H1 (cell line): ENCODE data around the gene AKAP12. TPM values are rescaled to one million over a fixed set of nuclear protein-coding genes. Genes with fewer than 3 reads are reported as not detected.

Experiments used
- CTCF ChIA-PET: fragments of 300-600 bp; sonication (Branson Sonifier 250); formaldehyde crosslinking; loops from one replicate; lab custom pipeline; 2021; ENCODE audit not compliant: partially characterized antibody; lab: Charles Lee
- POLR2A ChIA-PET: fragments of 300-600 bp; sonication (Branson Sonifier 250); formaldehyde crosslinking; loops from one replicate; lab custom pipeline; 2021; ENCODE audit warnings: inconsistent platforms; ENCODE audit not compliant: partially characterized antibody; lab: Charles Lee
- DNase-seq, 2 experiments: peaks; one replicate each; pipeline versions ENCODE4 v3.0.0 to v3.0.0-alpha.2; 2010 to 2022; ENCODE audit warnings: low spot score in 2 of 2, low read depth in 1 of 2, mixed read lengths in 1 of 2
- FAIRE-seq: peaks from 2 replicates; lab custom pipeline; 2011; peaks lifted over from hg19 to GRCh38; lab: Jason Lieb, UNC
- H2AFZ ChIP-seq: 2 replicates; pipeline ENCODE4 v1.8.1; 2012; ENCODE audit warnings: low read length, inconsistent platforms
- H2AK5ac ChIP-seq: 2 replicates; pipeline ENCODE4 v1.6.1; 2013; ENCODE audit warnings: low read depth, low read length
- H2BK120ac ChIP-seq: replicated peaks from 2 replicates; pipeline ENCODE3; 2013; ENCODE audit warnings: low read depth, low read length, inconsistent platforms
- H2BK12ac ChIP-seq: 2 replicates; pipeline ENCODE4 v1.6.1; 2013; ENCODE audit warnings: low read depth, low read length
- H2BK15ac ChIP-seq: 2 replicates; pipeline ENCODE4 v1.6.1; 2013; ENCODE audit warnings: low read length
- H2BK20ac ChIP-seq: 2 replicates; pipeline ENCODE4 v1.6.1; 2013; ENCODE audit warnings: low read length
- H2BK5ac ChIP-seq: 2 replicates; pipeline ENCODE4 v1.6.1; 2013; ENCODE audit warnings: low read depth, low read length
- H3K14ac ChIP-seq: 2 replicates; pipeline ENCODE4 v1.6.1; 2013; ENCODE audit warnings: inconsistent platforms; ENCODE audit not compliant: insufficient read length
- H3K18ac ChIP-seq: 2 replicates; pipeline ENCODE4 v1.6.1; 2013; ENCODE audit warnings: low read length; ENCODE audit errors: extremely low read depth
- H3K23ac ChIP-seq: 2 replicates; pipeline ENCODE4 v1.6.1; 2013; ENCODE audit warnings: inconsistent platforms; ENCODE audit not compliant: insufficient read length
- H3K23me2 ChIP-seq: 2 replicates; pipeline ENCODE4 v1.6.1; 2013; ENCODE audit warnings: low read depth, low read length
- H3K27ac ChIP-seq: 2 replicates; pipeline ENCODE4 v1.6.1; 2011; ENCODE audit warnings: low read depth, low read length, inconsistent platforms
- H3K27me3 ChIP-seq, 4 experiments: replicated peaks in 1 of 4; 1 replicate in 1 of 4; 2 replicates in 3 of 4; pipeline versions ENCODE4 v1.6.1 to v1.8.1; 2011 to 2013; ENCODE audit warnings: low read length in 3 of 4, mild to moderate bottlenecking in 3 of 4, inconsistent platforms in 2 of 4, mixed read lengths in 2 of 4, moderate library complexity in 1 of 4; ENCODE audit not compliant: control insufficient read depth in 3 of 4, insufficient read depth in 3 of 4; ENCODE audit errors: extremely low read depth in 1 of 4
- H3K36me3 ChIP-seq, 4 experiments: 2 replicates each; pipeline versions ENCODE4 v1.6.1 to v1.8.1; 2011 to 2013; ENCODE audit warnings: mild to moderate bottlenecking in 4 of 4, low read length in 3 of 4, moderate library complexity in 2 of 4, control low read depth in 1 of 4, inconsistent platforms in 1 of 4; ENCODE audit not compliant: insufficient read depth in 4 of 4, control insufficient read depth in 2 of 4
- H3K4ac ChIP-seq: replicated peaks from 2 replicates; pipeline ENCODE3; 2013; ENCODE audit warnings: low read length, low read depth, mixed read lengths, inconsistent platforms; ENCODE audit not compliant: insufficient read length
- H3K4me1 ChIP-seq, 4 experiments: replicated peaks in 1 of 4; 1 replicate in 1 of 4; 2 replicates in 3 of 4; pipeline versions ENCODE4 v1.6.1 to v1.8.1; 2011 to 2013; ENCODE audit warnings: low read length in 3 of 4, inconsistent platforms in 2 of 4, mixed read lengths in 1 of 4; ENCODE audit not compliant: insufficient read depth in 4 of 4, control insufficient read depth in 3 of 4
- H3K4me2 ChIP-seq, 2 experiments: 2 replicates each; pipeline versions ENCODE4 v1.6.1 to v1.8.1; 2011 to 2013; ENCODE audit warnings: low read depth in 2 of 2, low read length in 2 of 2, control low read depth in 1 of 2, inconsistent platforms in 1 of 2, mild to moderate bottlenecking in 1 of 2; ENCODE audit not compliant: insufficient read depth in 1 of 2
- H3K4me3 ChIP-seq, 4 experiments: fragments of 200-600, 300-600 bp in 1 of 4; sonication (generic), shearing (Covaris generic), sonication (Bioruptor Twin) in 1 of 4; 2 replicates each; pipeline versions ENCODE4 v1.5.1 to v1.8.1; 2011 to 2016; ENCODE audit warnings: low read length in 4 of 4, low read depth in 3 of 4, control low read depth in 2 of 4, inconsistent platforms in 2 of 4, mild to moderate bottlenecking in 2 of 4, mixed read lengths in 1 of 4, moderate library complexity in 1 of 4; ENCODE audit not compliant: insufficient read depth in 2 of 4; ENCODE audit errors: extremely low read depth in 1 of 4
- H3K56ac ChIP-seq: replicated peaks from 2 replicates; pipeline ENCODE3; 2013; ENCODE audit warnings: low read depth, mild to moderate bottlenecking, mixed read lengths, low read length, inconsistent platforms; ENCODE audit not compliant: insufficient read length
- H3K79me1 ChIP-seq: 2 replicates; pipeline ENCODE4 v1.6.1; 2013; ENCODE audit warnings: low read depth, low read length, control low read depth
- H3K79me2 ChIP-seq, 2 experiments: 2 replicates each; pipeline versions ENCODE4 v1.6.1 to v1.8.1; 2012 to 2013; ENCODE audit warnings: low read length in 2 of 2, mild to moderate bottlenecking in 2 of 2, inconsistent platforms in 1 of 2; ENCODE audit not compliant: insufficient read depth in 2 of 2, control insufficient read depth in 1 of 2
- H3K9ac ChIP-seq, 4 experiments: replicated peaks in 1 of 4; 1 replicate in 1 of 4; 2 replicates in 3 of 4; pipeline versions ENCODE4 v1.6.1 to v1.8.1; 2011 to 2013; ENCODE audit warnings: low read depth in 3 of 4, low read length in 3 of 4, control low read depth in 2 of 4, mild to moderate bottlenecking in 2 of 4, moderate library complexity in 2 of 4, inconsistent platforms in 1 of 4; ENCODE audit errors: extremely low read depth in 1 of 4
- H3K9me3 ChIP-seq, 2 experiments: 2 replicates each; pipeline versions ENCODE4 v1.6.1 to v1.8.1; 2012 to 2013; ENCODE audit warnings: mild to moderate bottlenecking in 2 of 2, moderate library complexity in 2 of 2, control low read depth in 1 of 2, inconsistent platforms in 1 of 2, low read depth in 1 of 2, low read length in 1 of 2, mixed read lengths in 1 of 2; ENCODE audit not compliant: insufficient read depth in 2 of 2
- H4K20me1 ChIP-seq, 2 experiments: replicated peaks in 1 of 2; 2 replicates each; pipeline versions ENCODE3 to v1.8.1; 2011 to 2013; ENCODE audit warnings: inconsistent platforms in 2 of 2, low read length in 2 of 2, mild to moderate bottlenecking in 1 of 2; ENCODE audit not compliant: insufficient read depth in 2 of 2, control insufficient read depth in 1 of 2
- H4K5ac ChIP-seq: 2 replicates; pipeline ENCODE4 v1.6.1; 2013; ENCODE audit warnings: low read length, low read depth, mixed read lengths, inconsistent platforms; ENCODE audit not compliant: insufficient read length
- H4K8ac ChIP-seq: 2 replicates; pipeline ENCODE4 v1.8.0; 2013; ENCODE audit warnings: mild to moderate bottlenecking, moderate library complexity, low read length, inconsistent platforms; ENCODE audit not compliant: insufficient read depth; ENCODE audit errors: extremely low read depth
- H4K91ac ChIP-seq: replicated peaks from 2 replicates; pipeline ENCODE3; 2013; ENCODE audit warnings: low read length, mixed read lengths, inconsistent platforms; ENCODE audit not compliant: insufficient read length
- BACH1 ChIP-seq: IDR thresholded peaks from 2 replicates; pipeline ENCODE4 v1.6.1; 2012; ENCODE audit warnings: low read length, improper control_type of control experiment
- BRCA1 ChIP-seq: IDR thresholded peaks from 2 replicates; pipeline ENCODE4 v1.6.1; 2012; ENCODE audit warnings: low read depth, low read length, improper control_type of control experiment
- CHD1 ChIP-seq: IDR thresholded peaks from 2 replicates; pipeline ENCODE4 v1.6.1; 2012; ENCODE audit warnings: low read depth, low read length, improper control_type of control experiment
- EP300 ChIP-seq, 2 experiments: IDR thresholded peaks; 1 replicate in 1 of 2; 2 replicates in 1 of 2; pipeline ENCODE4 v1.6.1; 2011 to 2012; ENCODE audit warnings: low read depth in 2 of 2, low read length in 2 of 2, mild to moderate bottlenecking in 2 of 2, borderline replicate concordance in 1 of 2, inconsistent platforms in 1 of 2, moderate library complexity in 1 of 2
- KDM4A ChIP-seq: IDR thresholded peaks from one replicate; pipeline ENCODE4 v1.7.1; 2012; ENCODE audit warnings: low read depth, mild to moderate bottlenecking, moderate library complexity, low read length, inconsistent platforms; ENCODE audit not compliant: severe bottlenecking
- MAX ChIP-seq: IDR thresholded peaks from 2 replicates; pipeline ENCODE4 v1.6.1; 2012; ENCODE audit warnings: inconsistent platforms
- SIN3A ChIP-seq, 2 experiments: IDR thresholded peaks in 1 of 2; conservative IDR thresholded peaks in 1 of 2; 2 replicates each; pipeline ENCODE4 v1.6.1; 2011 to 2012; ENCODE audit warnings: low read length in 2 of 2, improper control_type of control experiment in 1 of 2, low read depth in 1 of 2, mild to moderate bottlenecking in 1 of 2
- TBP ChIP-seq: IDR thresholded peaks from 2 replicates; pipeline ENCODE4 v1.6.1; 2011; ENCODE audit warnings: low read depth, low read length, improper control_type of control experiment
- WGBS, 2 experiments: shearing (Covaris generic) in 1 of 2; methylation state at CpG; one replicate each; pipeline versions ENCODE4 v1.1.6 to v1.1.7; 2013 to 2015; ENCODE audit warnings: low lambda C conversion rate in 2 of 2, mixed read lengths in 2 of 2, inconsistent platforms in 1 of 2, low coverage in 1 of 2, missing lambda C conversion rate in 1 of 2; ENCODE audit not compliant: insufficient replicate concordance in 2 of 2, insufficient coverage in 1 of 2, insufficient read length in 1 of 2; ENCODE audit errors: extremely low coverage in 1 of 2, missing lambda C conversion rate in 1 of 2; 5-methylcytosine and 5-hydroxymethylcytosine counted together
- polyA plus RNA-seq, 7 experiments: library from polyadenylated mRNA; depleted of rRNA in 3 of 7; stranded (reverse) in 5 of 7; unstranded in 2 of 7; fragments of >200 nt in 5 of 7; fragments of 200-250 nt in 2 of 7; gene quantifications; 1 replicate in 5 of 7; 2 replicates in 1 of 7; 4 replicates in 1 of 7; pipeline versions ENCODE4 v1.2.1 to v1.2.3, GENCODE V29; 2011 to 2013; ENCODE audit warnings: missing spikeins in 2 of 7, mixed read lengths in 2 of 7
- total RNA-seq: library from RNA; stranded (reverse); fragmentation: NEBNext Ultra II Directional; extraction: Animal tissue kit (Norgen Biotek cat#: 25700); gene quantifications from 2 replicates; pipeline ENCODE4 v1.2.1, GENCODE V29; 2021

The AKAP12 gene
- total and polyA plus RNA-seq, 2 of the 8 experiments (the other 6 are each of a cell fraction or from before 2014, with no cell fraction given) = 14.6 to 79.2 TPM

- Histone ChIP-seq H3K23ac (no peak overlapping the region), H3K14ac (no peak overlapping the region), H3K9me3 (no peaks in the 10 kb centered on the region), H3K56ac (no peak overlapping the region), H3K27me3 (no peaks in the 10 kb centered on the region), H2AFZ (no peak overlapping the region), H4K20me1 (peaks cover 0 to 3% of the 10 kb centered on the region in 2 experiments), H2BK5ac (no peak overlapping the region), H3K4me2 (no peak overlapping the region), H3K23me2 (no peaks in the 10 kb centered on the region), H3K4me3 (no peak overlapping the region), H3K9ac (no peak overlapping the region), H2BK20ac (no peak overlapping the region), H4K8ac (no peak overlapping the region), H4K91ac (no peak overlapping the region), H3K79me1 (peaks cover 7% of the 10 kb centered on the region), H3K4me1 (peaks cover 0 to 9% (median 4%) of the 10 kb centered on the region in 4 experiments; a peak in 5 of 7 replicates), H3K36me3 (peaks cover 0 to 11% (median 0%) of the 10 kb centered on the region in 4 experiments; a peak in 4 of 8 replicates), H3K4ac (no peak overlapping the region), H4K5ac (no peak overlapping the region), H2BK15ac (no peak overlapping the region), H2BK12ac (no peak overlapping the region), H3K18ac (no peak overlapping the region), H2BK120ac (no peak overlapping the region), H2AK5ac (no peak overlapping the region), H3K79me2 (peaks cover 4 to 68% of the 10 kb centered on the region in 2 experiments; a peak in 3 of 4 replicates), H3K27ac (no peak overlapping the region)
- TF ChIP-seq MAX = no peak
- no peak for TF ChIP-seq BACH1
- no peak for TF ChIP-seq KDM4A
- TF ChIP-seq BRCA1 = no peak
- TF ChIP-seq CHD1 = no peak
- no peak for TF ChIP-seq EP300 (IDR thresholded peaks at IDR 0.05; ENCODE audit: borderline replicate concordance in 1 of 2, low read depth in 2 of 2, low read length in 2 of 2)
- TF ChIP-seq TBP = no peak
- TF ChIP-seq SIN3A (conservative IDR thresholded peaks at IDR 0.05 in 1 of 2, IDR thresholded peaks at IDR 0.05 in 1 of 2; ENCODE audit: low read depth in 1 of 2, low read length in 2 of 2) = no peak
- 85% methylated on average over 2 of the region's 2 CpGs; no CpG with 5 or more reads in 1 of the 2 experiments for WGBS, 2 experiments
- FAIRE-seq (no peak), DNase-seq (no peak)
- CTCF ChIA-PET = no interaction called here
- POLR2A ChIA-PET = interaction anchor here (1.2 to 3.4 kb wide), 2 partner anchors 11 to 14 kb away, joined by 3 to 16 read pairs; no protein-coding TSS in a partner anchor
These were observed 136.1 kb downstream of the AKAP12 start for GRCh38 chr6:151375833-151376232.
